Breast epithelium (tissue), 3 donors: ENCODE results near the gene RBBP5.

Experiments
- CTCF ChIP-seq, 3 donors: fragments of 450-650 bp; IDR thresholded peaks; one replicate each; pipeline ENCODE4 v1.5.1; 2016 to 2017; ENCODE audit warnings: antibody characterized with exemption in 3 of 3, mild to moderate bottlenecking in 3 of 3, moderate library complexity in 3 of 3
- POLR2A ChIP-seq: fragments of 450-650 bp; IDR thresholded peaks from one replicate; pipeline ENCODE4 v1.6.1; 2016; ENCODE audit warnings: antibody characterized with exemption, mild to moderate bottlenecking, moderate library complexity
- POLR2AphosphoS5 ChIP-seq, 3 donors: sonication (generic); formaldehyde crosslinking; IDR thresholded peaks; one replicate each; pipeline ENCODE4 v1.6.1; 2017; ENCODE audit warnings: antibody characterized with exemption in 3 of 3

GRCh38 chr1:205062895-205063294 is 58.9 kb downstream of the RBBP5 start:
- TF ChIP-seq CTCF (IDR thresholded peaks at IDR 0.05) (no peak), POLR2AphosphoS5 (IDR thresholded peaks at IDR 0.05) (no peak), POLR2A (no peak)
